Measurements from ENCODE around the gene UTY.

UTY gene

DNA sequence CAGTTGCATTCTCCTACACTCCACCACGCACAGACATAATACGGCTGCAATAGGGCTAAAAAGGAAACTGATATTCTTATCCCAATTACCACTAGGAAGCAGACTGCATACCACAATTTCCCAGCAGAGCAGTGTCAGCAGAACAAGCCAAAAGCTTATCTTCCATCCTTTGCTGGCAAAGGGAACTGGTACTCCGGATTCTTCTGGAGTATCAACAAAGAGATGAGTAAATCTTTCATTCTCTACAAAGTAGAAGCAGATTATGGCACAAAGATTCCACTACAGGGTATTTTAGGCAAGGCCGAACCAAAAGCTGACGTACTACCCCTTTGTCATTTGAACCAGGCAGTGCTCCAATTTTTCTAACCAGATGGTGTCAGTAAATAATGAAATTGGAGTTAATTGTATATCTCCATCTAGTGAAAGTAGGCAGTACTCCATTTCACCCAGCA, 56.5 kb downstream of the UTY start:
- no peaks in the 10 kb centered on the region for H4K20me1 ChIP-seq (ENCODE audit: insufficient read depth, low read length)
- H2AFZ ChIP-seq (ENCODE audit: low read length), result no peak overlapping the region
- no peaks in the 10 kb centered on the region for H3K4me1 ChIP-seq (ENCODE audit: insufficient read depth, low read length, severe bottlenecking)
- peaks cover 84% of the 10 kb centered on the region for H3K79me2 ChIP-seq (ENCODE audit: insufficient read depth, low read length)
- no peak overlapping the region for H3K4me2 ChIP-seq (ENCODE audit: low read length)
- H3K9ac ChIP-seq (ENCODE audit: low read length), result no peak overlapping the region
- no peak overlapping the region for H3K27ac ChIP-seq (ENCODE audit: low read depth, low read length, poor library complexity, severe bottlenecking)
- 0 out of 2 replicates have a peak, but pooled peaks cover 7% of the 10 kb centered on the region for H3K9me3 ChIP-seq (ENCODE audit: low read length)
- H3K27me3 ChIP-seq (ENCODE audit: insufficient read depth, low read length), result no peaks in the 10 kb centered on the region
- H3K4me3 ChIP-seq (ENCODE audit: low read depth, low read length, poor library complexity, severe bottlenecking), result no peak overlapping the region
- H3F3A ChIP-seq (ENCODE audit: insufficient read depth, low read length), result no peaks in the 10 kb centered on the region
- peaks cover 69% of the 10 kb centered on the region for H3K36me3 ChIP-seq (ENCODE audit: insufficient read depth, low read length)
- H3K9me2 ChIP-seq (ENCODE audit: low read depth, low read length), result no peaks in the 10 kb centered on the region
- no peak for TF ChIP-seq EZH2 (IDR thresholded peaks at IDR 0.05; ENCODE audit: borderline replicate concordance, low read length)
- TF ChIP-seq, protein P1, sequence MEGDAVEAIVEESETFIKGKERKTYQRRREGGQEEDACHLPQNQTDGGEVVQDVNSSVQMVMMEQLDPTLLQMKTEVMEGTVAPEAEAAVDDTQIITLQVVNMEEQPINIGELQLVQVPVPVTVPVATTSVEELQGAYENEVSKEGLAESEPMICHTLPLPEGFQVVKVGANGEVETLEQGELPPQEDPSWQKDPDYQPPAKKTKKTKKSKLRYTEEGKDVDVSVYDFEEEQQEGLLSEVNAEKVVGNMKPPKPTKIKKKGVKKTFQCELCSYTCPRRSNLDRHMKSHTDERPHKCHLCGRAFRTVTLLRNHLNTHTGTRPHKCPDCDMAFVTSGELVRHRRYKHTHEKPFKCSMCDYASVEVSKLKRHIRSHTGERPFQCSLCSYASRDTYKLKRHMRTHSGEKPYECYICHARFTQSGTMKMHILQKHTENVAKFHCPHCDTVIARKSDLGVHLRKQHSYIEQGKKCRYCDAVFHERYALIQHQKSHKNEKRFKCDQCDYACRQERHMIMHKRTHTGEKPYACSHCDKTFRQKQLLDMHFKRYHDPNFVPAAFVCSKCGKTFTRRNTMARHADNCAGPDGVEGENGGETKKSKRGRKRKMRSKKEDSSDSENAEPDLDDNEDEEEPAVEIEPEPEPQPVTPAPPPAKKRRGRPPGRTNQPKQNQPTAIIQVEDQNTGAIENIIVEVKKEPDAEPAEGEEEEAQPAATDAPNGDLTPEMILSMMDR (IDR thresholded peaks at IDR 0.05; ENCODE audit: low read length), result 0 out of 2 replicates have a peak, but pooled peaks have one; percentile 7

DNA sequence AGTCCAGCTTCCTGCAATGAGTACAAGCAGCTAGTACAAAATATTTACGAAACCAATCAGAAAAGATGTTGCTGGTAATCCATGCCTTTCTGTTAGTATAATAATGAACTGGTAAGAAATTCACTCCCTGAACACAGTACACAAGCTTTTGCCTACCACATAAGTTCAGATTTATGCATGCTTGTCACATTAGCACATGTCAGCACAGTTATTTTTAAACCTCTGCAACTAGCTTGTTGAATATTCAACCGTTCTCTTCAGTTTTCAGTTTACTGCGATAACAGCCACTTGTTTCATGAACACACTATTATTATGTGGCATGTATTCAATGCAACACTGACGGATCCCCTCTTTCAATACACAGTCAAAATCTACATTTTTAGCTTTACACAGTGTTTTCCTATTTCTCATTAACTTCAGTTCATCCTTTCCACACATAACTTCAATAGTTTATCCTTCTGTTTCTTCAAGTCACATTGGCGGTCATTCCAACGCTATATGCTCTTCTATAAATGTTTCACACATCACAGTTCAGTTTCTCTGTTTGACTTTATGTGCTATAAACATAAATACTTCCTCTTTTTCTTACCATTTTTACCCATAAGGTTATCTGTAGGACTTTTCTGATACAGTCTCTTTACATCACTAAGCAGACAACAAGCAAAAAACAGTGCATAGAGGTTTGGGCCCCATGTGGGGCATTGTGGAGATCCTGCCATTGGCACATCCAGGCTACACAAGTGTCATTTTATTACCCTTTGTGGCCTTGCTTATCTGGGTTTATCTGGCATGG, 62.8 kb downstream of the UTY start:
- Histone ChIP-seq H2AFZ (ENCODE audit: low read length) (no peak overlapping the region), H3K36me3 (ENCODE audit: insufficient read depth, low read length) (peaks cover 34% of the 10 kb centered on the region), H3F3A (ENCODE audit: insufficient read depth, low read length) (no peaks in the 10 kb centered on the region), H3K27me3 (ENCODE audit: insufficient read depth, low read length) (no peaks in the 10 kb centered on the region), H3K79me2 (ENCODE audit: insufficient read depth, low read length) (peaks cover 45% of the 10 kb centered on the region), H3K4me3 (ENCODE audit: low read depth, low read length, poor library complexity, severe bottlenecking) (no peak overlapping the region), H3K4me2 (ENCODE audit: low read length) (no peak overlapping the region; the same call in 1 of the 2 replicates), H4K20me1 (ENCODE audit: insufficient read depth, low read length) (no peaks in the 10 kb centered on the region), H3K4me1 (ENCODE audit: insufficient read depth, low read length, severe bottlenecking) (peaks cover 12% of the 10 kb centered on the region), H3K9me3 (ENCODE audit: low read length) (no peaks in the 10 kb centered on the region), H3K9me2 (ENCODE audit: low read depth, low read length) (no peaks in the 10 kb centered on the region), H3K9ac (ENCODE audit: low read length) (no peak overlapping the region), H3K27ac (ENCODE audit: low read depth, low read length, poor library complexity, severe bottlenecking) (peak overlapping the region; percentile 7)
- TF ChIP-seq, protein P1 (IDR thresholded peaks at IDR 0.05; ENCODE audit: low read length), result no peak
- no peak for TF ChIP-seq EZH2 (IDR thresholded peaks at IDR 0.05; ENCODE audit: borderline replicate concordance, low read length)

DNA sequence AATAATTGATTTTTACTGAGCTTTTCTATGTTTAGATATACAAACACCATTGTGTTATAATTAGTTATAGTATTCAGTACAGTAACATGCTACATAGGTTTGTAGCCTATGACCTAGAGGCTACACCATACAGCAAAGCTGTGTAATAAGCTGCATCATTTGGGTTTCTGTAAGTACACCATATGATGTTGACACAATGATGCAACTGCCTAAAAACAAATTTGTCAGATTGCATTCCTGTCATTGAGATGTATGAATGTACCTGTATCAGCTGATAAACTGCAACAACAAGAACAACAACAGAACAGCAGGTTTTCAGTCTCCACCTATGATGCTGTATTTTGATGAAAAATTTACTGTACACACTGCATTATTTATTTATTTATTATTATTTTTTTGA, 64.3 kb downstream of the UTY start:
- H3K9me3 ChIP-seq (ENCODE audit: low read length), result no peaks in the 10 kb centered on the region
- no peak overlapping the region for H3K9ac ChIP-seq (ENCODE audit: low read length)
- no peaks in the 10 kb centered on the region for H3K27me3 ChIP-seq (ENCODE audit: insufficient read depth, low read length)
- TF ChIP-seq, protein P1 (IDR thresholded peaks at IDR 0.05; ENCODE audit: low read length), result no peak
- TF ChIP-seq EZH2 (IDR thresholded peaks at IDR 0.05; ENCODE audit: borderline replicate concordance, low read length), result no peak
- no peaks in the 10 kb centered on the region for H3F3A ChIP-seq (ENCODE audit: insufficient read depth, low read length)
- H2AFZ ChIP-seq (ENCODE audit: low read length), result no peak overlapping the region
- peaks cover 40% of the 10 kb centered on the region for H3K36me3 ChIP-seq (ENCODE audit: insufficient read depth, low read length)
- no peak overlapping the region for H3K4me2 ChIP-seq (ENCODE audit: low read length)
- no peak overlapping the region for H3K27ac ChIP-seq (ENCODE audit: low read depth, low read length, poor library complexity, severe bottlenecking)
- H3K9me2 ChIP-seq (ENCODE audit: low read depth, low read length), result no peaks in the 10 kb centered on the region
- H3K79me2 ChIP-seq (ENCODE audit: insufficient read depth, low read length), result peaks cover 30% of the 10 kb centered on the region
- H3K4me1 ChIP-seq (ENCODE audit: insufficient read depth, low read length, severe bottlenecking), result peaks cover 12% of the 10 kb centered on the region
- H3K4me3 ChIP-seq (ENCODE audit: low read depth, low read length, poor library complexity, severe bottlenecking), result no peak overlapping the region
- H4K20me1 ChIP-seq (ENCODE audit: insufficient read depth, low read length), result no peaks in the 10 kb centered on the region
